HG03139 (cell line): ENCODE results near the gene KDM4C.

Experiments
- ATAC-seq: cut with Tn5 transposase; IDR thresholded peaks from one replicate; pipeline ENCODE4 v1.9.1; 2021; ENCODE audit not compliant: unreplicated experiment

The KDM4C gene

DNA sequence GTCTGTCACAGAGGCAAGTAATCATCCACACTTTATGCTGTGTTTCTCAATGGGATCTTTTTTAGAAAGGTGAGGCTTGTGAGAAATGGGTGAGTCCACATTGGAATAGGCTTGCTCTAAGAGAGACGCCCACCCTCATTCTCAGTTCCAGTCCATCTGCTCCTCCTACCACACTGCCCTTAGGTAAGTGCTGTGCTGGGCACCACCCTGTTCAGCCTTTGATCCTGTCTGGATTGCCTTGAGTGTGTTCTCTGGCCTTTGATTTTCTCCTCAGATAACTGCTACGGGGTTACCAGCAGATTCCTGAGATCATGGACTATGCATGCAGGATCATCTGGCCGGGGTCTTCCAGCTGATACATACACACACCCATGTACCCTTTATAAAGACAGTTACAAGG, 328.6 kb downstream of the KDM4C start:
- ATAC-seq = no peak

GRCh38 chr9:7088611-7089010, 330.8 kb downstream of the KDM4C start:
- no peak for ATAC-seq

GRCh38 chr9:7089406-7090193, 331.8 kb downstream of the KDM4C start:
- ATAC-seq = no peak

DNA sequence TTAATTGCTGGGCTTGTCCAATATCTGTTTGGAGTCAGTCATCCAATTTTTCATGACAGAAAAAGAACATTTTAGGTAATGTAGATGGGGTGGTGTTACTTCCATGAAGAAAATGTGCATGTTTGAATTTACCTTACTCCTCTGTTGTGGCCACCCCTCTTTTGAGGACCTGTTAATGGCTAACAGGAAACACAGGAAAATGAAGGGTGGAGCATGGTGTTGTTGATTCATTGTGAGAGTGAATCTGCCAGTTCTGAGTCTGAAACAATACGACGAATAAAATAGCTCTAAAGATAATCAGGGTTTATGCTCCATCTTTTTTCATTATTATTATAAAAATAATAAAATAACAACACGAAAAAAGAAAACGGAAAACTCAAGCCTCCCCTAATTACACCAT, 335.3 kb downstream of the KDM4C start:
- no peak for ATAC-seq

GRCh38 chr9:7094052-7094451, 336.3 kb downstream of the KDM4C start:
- no peak for ATAC-seq

DNA sequence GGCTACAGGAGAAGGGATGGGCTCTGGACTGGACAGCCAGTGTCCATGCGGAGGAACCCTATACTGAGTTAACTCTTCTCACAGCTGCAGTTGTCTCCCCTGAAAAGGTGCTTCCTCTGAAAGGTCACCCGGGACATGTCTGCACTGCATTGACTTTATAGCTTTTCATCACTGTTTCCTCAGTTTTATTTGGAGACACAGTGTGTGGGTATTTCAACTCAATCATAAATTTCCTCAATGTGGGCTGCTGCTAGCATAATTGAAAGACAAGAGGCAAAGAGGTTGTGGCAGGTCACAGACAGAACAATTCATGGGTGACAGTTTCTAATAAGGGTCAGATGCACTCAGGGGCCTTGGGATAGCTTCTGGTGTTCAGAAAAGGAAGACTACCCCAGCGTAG, 336.8 kb downstream of the KDM4C start:
- no peak for ATAC-seq

DNA sequence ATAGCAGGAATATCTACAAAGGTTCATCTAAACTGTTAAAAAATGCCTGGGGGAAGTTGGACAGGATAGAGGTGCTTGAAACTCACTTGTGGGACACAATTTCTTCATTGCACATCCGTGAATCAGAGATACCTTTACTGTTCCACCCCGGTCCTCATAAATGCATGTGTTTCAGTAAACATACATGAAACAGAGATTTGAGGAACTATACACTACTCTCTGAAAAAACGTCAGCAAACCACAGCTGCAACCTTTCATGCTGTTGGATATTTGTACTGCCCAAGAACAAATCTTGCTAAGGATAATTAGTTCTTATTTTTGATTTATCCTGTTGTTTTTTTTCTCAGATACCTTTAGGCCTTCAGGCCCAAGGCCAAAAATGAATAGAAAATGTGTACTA, 337.3 kb downstream of the KDM4C start:
- ATAC-seq = no peak

DNA sequence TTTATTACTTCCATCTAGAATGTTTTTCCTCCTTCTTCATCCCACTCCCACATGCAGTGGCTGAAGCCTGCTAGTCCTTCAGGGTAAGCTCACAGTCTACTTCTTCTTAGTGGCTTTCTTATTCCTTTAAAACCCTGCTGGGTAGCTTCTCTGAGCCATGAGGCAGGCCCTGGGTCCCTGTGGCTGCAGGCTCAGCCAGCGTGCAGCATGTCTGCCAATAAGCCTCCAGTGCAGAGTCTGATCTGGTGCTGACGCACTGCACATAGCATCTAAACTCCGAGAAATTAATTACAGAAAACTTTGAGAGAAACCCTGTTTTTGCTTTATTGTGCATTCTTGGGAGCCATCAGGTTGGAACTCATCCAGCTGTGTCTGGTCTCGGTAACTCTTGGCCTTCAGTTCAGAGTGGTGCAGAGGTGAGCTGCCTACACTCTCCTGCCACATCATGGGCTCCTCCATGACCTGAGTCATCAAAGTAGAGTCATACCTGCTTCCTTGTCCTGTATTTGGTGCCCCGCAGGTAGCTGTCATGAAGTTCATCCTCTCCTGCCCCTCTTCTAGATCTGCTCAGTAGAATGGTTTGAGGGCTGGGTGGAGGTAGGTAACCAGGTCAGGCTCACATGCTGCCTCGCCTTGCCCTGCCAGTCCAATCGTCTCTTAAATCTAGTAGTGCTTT, 339.4 kb downstream of the KDM4C start:
- no peak for ATAC-seq

DNA sequence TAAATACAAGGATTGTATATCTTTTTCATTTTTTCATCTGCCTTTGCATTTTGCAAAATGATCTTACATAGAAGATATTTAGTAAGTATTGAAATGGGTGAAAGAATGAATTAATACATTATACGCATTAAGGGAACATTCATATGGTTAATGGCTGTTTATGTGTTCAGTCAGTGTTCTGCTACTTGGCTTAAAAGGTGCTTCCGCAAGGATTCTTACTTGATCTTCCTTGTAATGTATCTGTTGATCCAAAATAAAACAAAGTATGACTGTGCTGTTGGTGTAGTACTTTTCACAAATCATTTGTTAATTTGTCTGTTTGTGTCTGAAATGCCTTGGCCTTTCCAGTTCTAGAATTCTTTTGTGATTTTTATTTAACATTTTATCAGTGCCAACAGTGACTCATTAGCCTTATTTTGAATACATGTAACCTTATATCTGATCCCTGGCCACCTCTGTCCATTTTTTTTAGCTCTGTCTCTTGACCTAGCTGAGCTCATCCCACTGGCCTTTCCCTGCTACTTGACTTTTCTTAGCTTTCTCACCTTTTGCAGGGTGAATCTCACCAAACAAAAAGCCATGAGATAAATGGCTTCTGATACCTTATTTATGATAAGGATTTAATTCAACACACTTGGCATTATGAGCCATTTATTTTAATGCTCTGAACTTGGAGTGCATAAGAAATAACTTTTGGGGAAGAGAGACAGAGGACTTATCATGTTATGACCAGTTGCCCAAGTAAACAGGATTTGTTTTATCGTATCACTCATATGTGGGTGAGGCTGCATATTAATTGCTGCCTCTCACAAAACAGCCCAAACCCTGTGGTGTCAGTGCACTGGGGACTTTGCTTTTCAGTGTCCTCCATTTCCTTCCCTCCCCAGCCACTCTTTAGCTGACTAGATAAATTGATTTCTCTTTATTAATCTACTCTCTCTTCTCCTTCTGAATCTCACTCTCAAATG, 340.3 kb downstream of the KDM4C start:
- ATAC-seq = no peak

GRCh38 chr9:7103367-7103766, 345.6 kb downstream of the KDM4C start:
- no peak for ATAC-seq

DNA sequence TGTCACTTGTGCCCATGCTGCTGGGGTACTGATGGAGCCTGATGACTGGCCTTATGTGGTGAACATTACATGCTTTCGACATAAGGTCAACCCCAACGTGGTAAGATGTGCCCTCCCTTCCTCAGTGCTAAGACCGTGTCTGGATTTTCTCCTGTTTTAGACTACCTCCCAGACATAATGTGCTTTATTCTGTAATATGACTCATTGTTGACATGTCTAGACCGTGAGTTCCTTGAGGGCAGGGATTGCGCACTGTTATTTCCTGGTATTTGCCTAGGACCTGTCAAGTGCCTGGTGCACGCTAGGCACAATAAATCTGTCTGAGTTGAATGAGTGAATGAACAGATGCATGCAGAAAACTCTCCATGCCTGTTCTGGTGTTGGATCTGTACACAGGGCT, 346.0 kb downstream of the KDM4C start:
- ATAC-seq = no peak

DNA sequence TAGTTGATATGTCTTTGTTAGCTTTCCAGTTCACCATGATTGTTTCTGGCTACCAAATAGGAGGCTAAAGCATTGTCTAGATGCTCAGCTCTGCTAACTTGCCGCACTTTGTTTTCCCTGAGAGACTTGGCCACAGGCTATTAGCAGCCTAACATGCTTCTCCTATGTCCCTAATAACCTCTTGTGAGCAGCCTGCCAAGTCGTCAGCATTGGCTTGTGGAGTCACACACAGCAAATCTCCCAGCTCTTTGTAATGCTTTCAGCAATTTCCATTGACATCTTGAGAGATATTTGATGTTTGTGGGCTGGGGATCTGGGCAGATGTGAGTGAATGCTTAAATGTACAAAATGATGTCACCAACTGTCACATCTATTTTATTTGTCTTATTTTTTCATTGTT, 346.9 kb downstream of the KDM4C start:
- ATAC-seq = no peak

DNA sequence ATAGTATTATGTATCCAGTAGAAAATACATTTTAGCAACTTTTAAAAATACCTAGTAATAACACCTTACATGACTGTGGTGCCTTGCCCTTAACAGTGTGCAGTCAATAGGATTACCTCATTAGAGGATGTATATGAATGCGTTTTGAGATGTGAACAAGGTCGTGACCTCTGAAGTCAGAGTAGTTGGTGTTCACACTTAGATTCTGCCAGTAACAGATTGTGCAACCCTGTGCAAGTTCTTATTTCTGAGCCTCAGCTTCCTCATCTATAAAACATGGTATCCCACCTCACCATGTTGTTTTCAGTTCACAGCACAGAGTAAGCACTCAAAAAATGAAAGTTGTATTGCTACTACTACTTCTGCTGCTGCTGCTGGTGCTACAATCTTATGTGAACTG, 347.3 kb downstream of the KDM4C start:
- no peak for ATAC-seq

DNA sequence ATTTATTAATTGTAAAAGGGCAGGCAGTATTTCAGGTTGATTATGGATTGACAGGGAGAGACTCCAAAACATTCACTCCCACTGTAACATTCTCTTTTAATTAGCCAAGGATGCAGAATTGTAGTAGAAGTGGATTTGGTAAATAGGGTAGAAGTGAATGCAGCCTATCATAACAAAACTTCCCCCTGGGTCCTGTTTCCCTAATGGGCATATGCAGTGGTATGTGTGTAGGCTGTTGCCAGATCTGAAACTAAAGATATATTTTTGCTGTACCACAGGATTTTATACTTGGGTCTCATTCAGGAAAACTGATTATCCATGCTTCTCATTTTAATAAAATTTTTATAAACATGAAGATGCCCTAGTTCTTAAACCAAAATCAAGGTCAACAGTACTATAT, 351.2 kb downstream of the KDM4C start:
- no peak for ATAC-seq

GRCh38 chr9:7111413-7111812, 353.6 kb downstream of the KDM4C start:
- no peak for ATAC-seq

GRCh38 chr9:7115606-7116005, 357.8 kb downstream of the KDM4C start:
- ATAC-seq = no peak

GRCh38 chr9:7117676-7118561, 360.1 kb downstream of the KDM4C start:
- peak; percentile 52 for ATAC-seq

DNA sequence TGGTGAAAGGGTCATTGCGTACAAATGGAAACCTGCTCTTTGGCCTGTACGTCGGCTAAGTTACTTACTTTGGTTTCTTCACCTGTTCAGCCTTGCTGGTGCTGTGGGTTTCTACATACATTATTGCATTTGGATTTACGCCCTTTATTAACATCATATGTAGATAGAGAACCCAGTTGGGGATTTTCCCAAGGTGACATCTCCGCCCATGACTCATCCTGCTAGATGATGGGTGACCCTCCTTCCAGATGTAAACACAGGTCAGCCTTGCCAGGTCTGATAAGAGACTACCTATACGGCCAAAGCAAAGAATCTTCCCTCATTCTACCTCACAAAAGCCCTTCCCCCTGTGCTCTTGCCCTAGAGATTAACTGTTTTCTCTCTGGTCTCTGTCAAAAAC, 360.9 kb downstream of the KDM4C start:
- no peak for ATAC-seq

- no peak for ATAC-seq
Measured at GRCh38 chr9:7119612-7120011, 361.8 kb downstream of the KDM4C start.

- peak; percentile 44 for ATAC-seq
Measured at GRCh38 chr9:7121055-7121454, 363.3 kb downstream of the KDM4C start.

GRCh38 chr9:7121664-7122063, 363.9 kb downstream of the KDM4C start:
- ATAC-seq = no peak
